ENCODE measurements around the gene NR1H2.

Gene NR1H2

DNA sequence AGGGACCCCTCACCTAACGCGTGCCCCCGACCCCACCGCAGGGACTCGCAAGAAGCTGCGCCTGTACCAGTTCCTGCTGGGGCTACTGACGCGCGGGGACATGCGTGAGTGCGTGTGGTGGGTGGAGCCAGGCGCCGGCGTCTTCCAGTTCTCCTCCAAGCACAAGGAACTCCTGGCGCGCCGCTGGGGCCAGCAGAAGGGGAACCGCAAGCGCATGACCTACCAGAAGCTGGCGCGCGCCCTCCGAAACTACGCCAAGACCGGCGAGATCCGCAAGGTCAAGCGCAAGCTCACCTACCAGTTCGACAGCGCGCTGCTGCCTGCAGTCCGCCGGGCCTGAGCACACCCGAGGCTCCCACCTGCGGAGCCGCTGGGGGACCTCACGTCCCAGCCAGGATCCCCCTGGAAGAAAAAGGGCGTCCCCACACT is 51.8 kb downstream of the NR1H2 start:
- Histone ChIP-seq H3K9me3 (ENCODE audit: control insufficient read depth, low read length) (no peaks in the 10 kb centered on the region), H3K27ac (ENCODE audit: low read depth, low read length, severe bottlenecking) (no peak overlapping the region), H3K4me3 (ENCODE audit: extremely low read depth, insufficient read depth, low read length, poor library complexity, severe bottlenecking) (no peak overlapping the region), H3K4me1 (ENCODE audit: control insufficient read depth, insufficient read depth, low read length, poor library complexity, severe bottlenecking) (peaks cover 3% of the 10 kb centered on the region), H3K36me3 (ENCODE audit: control insufficient read depth, insufficient read depth, low read length) (no peaks in the 10 kb centered on the region)
- WGBS, 2 experiments (ENCODE audit: insufficient coverage in 2 of 2), result 87 to 92% methylated on average over 35 to 38 of the region's 38 CpGs

DNA sequence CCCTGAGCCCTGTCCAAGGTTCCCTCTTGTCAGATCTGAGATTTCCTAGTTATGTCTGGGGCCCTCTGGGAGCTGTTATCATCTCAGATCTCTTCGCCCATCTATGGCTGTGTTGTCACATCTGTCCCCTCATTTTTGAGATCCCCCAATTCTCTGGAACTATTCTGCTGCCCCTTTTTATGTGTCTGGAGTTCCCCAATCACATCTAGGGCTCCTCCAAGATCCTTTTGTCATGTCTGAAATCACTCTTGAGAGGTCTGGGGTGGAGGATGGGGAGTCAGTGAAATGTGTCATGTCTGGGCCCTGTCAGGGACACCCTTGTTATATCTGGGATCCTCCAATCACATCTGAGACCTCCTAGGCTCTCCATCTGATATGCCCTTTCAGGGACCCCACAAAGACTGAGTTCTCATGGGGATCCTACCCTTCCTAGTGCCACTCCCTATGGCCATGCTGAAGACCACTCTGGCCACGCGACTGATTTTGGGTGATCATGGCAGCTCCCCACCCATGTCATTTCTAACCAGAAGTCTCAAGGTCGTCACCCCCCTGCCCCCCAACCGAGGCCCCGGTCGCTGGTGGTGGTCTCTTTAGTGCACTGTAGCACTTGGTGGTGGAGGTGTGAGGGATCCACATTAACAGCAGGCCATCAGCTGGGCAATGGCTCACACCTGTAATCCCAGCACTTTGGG is 52.7 kb downstream of the NR1H2 start:
- H3K4me1 ChIP-seq (ENCODE audit: control insufficient read depth, insufficient read depth, low read length, poor library complexity, severe bottlenecking), result peaks cover 3% of the 10 kb centered on the region
- H3K4me3 ChIP-seq (ENCODE audit: extremely low read depth, insufficient read depth, low read length, poor library complexity, severe bottlenecking), result no peak overlapping the region
- no peaks in the 10 kb centered on the region for H3K9me3 ChIP-seq (ENCODE audit: control insufficient read depth, low read length)
- H3K36me3 ChIP-seq (ENCODE audit: control insufficient read depth, insufficient read depth, low read length), result no peaks in the 10 kb centered on the region
- no peak overlapping the region for H3K27ac ChIP-seq (ENCODE audit: low read depth, low read length, severe bottlenecking)
- WGBS, 2 experiments (ENCODE audit: insufficient coverage in 2 of 2), result 86 to 92% methylated on average over 5 to 7 of the region's 7 CpGs

DNA sequence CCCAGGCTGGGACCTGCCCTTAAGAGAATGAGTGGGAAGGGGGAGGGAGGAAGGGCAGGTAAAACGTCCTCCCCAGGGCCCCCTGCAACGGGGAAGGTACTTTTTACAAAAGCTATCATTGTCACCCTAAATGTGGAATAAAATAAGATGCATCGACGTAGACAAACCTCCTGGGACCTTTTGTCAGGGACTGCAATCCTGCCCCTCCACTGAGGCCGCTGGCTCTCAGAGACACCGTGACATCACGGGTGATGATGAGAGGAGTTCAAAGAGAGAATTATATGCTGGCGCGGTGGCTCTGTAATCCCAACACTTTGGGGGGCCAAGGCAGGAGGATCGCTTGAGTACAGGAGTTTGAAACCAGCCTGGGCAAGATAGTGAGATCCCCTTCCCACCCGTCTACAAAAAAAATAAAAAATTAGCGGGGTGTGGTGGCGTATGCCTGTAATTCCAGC is 54.7 kb downstream of the NR1H2 start:
- peaks cover 3% of the 10 kb centered on the region for H3K4me1 ChIP-seq (ENCODE audit: control insufficient read depth, insufficient read depth, low read length, poor library complexity, severe bottlenecking)
- H3K9me3 ChIP-seq (ENCODE audit: control insufficient read depth, low read length), result no peaks in the 10 kb centered on the region
- H3K36me3 ChIP-seq (ENCODE audit: control insufficient read depth, insufficient read depth, low read length), result no peaks in the 10 kb centered on the region
- no peak overlapping the region for H3K27ac ChIP-seq (ENCODE audit: low read depth, low read length, severe bottlenecking)
- peak overlapping the region; percentile 50 for H3K4me3 ChIP-seq (ENCODE audit: extremely low read depth, insufficient read depth, low read length, poor library complexity, severe bottlenecking)
- 62 to 81% methylated on average over 5 to 9 of the region's 13 CpGs for WGBS, 2 experiments (ENCODE audit: insufficient coverage in 2 of 2)

DNA sequence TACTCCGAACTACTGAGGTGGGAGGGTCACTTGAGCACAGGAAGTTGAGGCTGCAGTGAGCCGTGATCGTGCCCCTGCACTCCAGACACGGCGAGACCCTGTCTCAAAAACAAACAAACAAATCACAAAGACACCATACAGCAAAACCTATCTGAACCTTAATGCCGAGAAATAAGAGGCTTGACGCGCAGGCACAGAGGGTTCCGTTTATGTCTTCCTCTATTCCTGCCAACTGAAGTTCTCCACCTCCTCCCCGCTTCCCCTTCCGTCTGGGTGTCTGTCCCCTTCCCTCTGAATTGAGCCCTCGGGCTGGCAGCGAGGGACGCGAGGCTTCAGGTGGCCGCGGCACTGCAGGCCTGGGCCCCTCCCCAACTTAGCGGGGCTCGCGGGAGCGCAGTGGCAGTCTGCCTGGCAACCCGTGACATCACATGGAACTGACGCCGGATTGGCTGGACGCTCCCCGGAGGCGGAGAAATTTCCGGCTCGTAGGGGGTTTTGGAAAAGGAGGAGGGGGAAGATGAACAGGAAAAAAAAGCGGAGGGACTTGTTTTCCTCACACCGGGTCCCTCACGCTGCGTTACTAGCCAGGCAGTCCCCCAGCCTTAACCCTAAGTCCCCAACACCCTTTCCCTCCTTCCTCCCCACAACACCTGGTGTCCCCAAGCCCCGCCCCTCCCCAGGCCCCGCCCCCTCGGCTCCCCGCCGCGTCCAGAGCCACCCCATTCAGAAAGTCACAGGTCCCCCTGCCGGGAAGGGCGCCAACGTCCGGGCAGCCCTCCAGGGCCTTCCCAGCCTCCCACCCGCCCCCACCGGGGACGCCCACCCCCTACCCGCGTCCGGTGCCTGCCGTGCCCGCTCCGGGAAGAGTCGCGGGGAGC is 55.3 kb downstream of the NR1H2 start:
- peak overlapping the region; percentile 10 for H3K27ac ChIP-seq (ENCODE audit: low read depth, low read length, severe bottlenecking)
- H3K36me3 ChIP-seq (ENCODE audit: control insufficient read depth, insufficient read depth, low read length), result no peaks in the 10 kb centered on the region
- 5 to 8% methylated on average over 19 to 20 of the region's 54 CpGs for WGBS, 2 experiments (ENCODE audit: insufficient coverage in 2 of 2)
- peak overlapping the region; percentile 50 for H3K4me3 ChIP-seq (ENCODE audit: extremely low read depth, insufficient read depth, low read length, poor library complexity, severe bottlenecking)
- peaks cover 3% of the 10 kb centered on the region for H3K4me1 ChIP-seq (ENCODE audit: control insufficient read depth, insufficient read depth, low read length, poor library complexity, severe bottlenecking)
- no peaks in the 10 kb centered on the region for H3K9me3 ChIP-seq (ENCODE audit: control insufficient read depth, low read length)

DNA sequence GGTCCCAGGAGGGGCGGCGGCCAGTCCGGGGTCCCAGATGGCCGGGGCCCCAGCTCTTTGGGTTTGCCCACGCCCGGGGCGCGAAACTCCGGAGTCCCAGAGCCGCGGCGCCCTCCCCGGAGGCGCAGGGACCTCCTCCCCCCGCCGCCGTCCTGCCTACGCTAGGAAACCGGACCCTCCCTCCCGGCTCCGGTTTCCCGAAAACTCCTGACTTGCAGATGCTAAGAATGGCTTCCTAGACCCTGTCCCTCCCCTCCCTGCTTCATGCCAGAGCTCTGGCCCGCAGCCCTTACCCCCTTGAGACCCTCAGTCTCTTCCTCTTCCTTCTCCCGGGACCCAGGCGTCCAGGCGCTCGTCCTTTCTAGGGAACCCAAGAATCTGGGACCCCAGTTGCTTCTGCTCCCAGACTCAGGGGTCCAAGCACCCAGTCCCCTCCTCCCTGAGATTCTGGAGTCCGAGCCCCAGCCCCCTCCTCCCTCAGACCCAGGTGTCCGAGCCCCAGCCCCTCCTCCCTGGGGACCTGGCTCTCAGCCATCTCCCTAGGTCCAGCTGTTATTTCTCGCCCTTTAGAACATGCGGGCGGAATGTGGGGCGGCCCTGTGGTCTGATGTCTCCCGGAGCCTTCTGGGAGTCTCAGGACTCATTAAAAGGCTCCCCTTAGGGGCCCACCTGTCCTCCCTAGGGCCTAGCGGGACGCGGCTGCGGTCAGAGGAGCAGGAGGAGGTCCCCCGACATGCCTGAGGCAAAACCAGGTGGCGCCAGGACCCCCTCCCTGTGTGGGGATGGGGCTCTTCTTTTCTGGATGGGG is 56.2 kb downstream of the NR1H2 start, which contains the start of gene MYBPC2:
TSS of gene MYBPC2 (plus strand) at position 672 of the 808 bp plus-strand sequence. CDS start at position 734, 62 bp downstream.
- no peaks in the 10 kb centered on the region for H3K9me3 ChIP-seq (ENCODE audit: control insufficient read depth, low read length)
- WGBS, 2 experiments (ENCODE audit: insufficient coverage in 2 of 2), result 16% methylated on average over 33 to 34 of the region's 40 CpGs
- peak within 1 kb of the TSS; percentile 10 for H3K27ac ChIP-seq (ENCODE audit: low read depth, low read length, severe bottlenecking)
- H3K36me3 ChIP-seq (ENCODE audit: control insufficient read depth, insufficient read depth, low read length), result no peaks in the 10 kb centered on the region
- peak within 1 kb of the TSS; percentile 50 for H3K4me3 ChIP-seq (ENCODE audit: extremely low read depth, insufficient read depth, low read length, poor library complexity, severe bottlenecking)
- peaks cover 3% of the 10 kb centered on the region for H3K4me1 ChIP-seq (ENCODE audit: control insufficient read depth, insufficient read depth, low read length, poor library complexity, severe bottlenecking)
